NCI-H1092 (cell line): ENCODE results near the gene DGUOK.

Experiments
- DNase-seq: peaks from one replicate; lab custom pipeline; 2025; lab: John Stamatoyannopoulos, UW

DGUOK gene

GRCh38 chr2:73947412-73948018 lies 20.8 kb downstream of the DGUOK start:
- DNase-seq = no peak

GRCh38 chr2:73949802-73950201 lies 23.1 kb downstream of the DGUOK start:
- no peak for DNase-seq

GRCh38 chr2:73952499-73953446 lies 26.1 kb downstream of the DGUOK start:
- DNase-seq = no peak

GRCh38 chr2:73956218-73956865 lies 29.7 kb downstream of the DGUOK start:
- no peak for DNase-seq

- DNase-seq = no peak
Observed at GRCh38 chr2:73961274-73961673, 34.6 kb downstream of the DGUOK start.

- no peak for DNase-seq
Observed at GRCh38 chr2:73961823-73962615, 35.3 kb downstream of the DGUOK start.

GRCh38 chr2:73962798-73963197 lies 36.1 kb downstream of the DGUOK start:
- DNase-seq = no peak

GRCh38 chr2:73963385-73964120 lies 36.9 kb downstream of the DGUOK start:
- no peak for DNase-seq

GRCh38 chr2:73964223-73964622 lies 37.5 kb downstream of the DGUOK start:
- DNase-seq = no peak

- DNase-seq = no peak
Observed at GRCh38 chr2:73965053-73965452, 38.4 kb downstream of the DGUOK start.

- no peak for DNase-seq
Observed at GRCh38 chr2:73968357-73968937, 41.8 kb downstream of the DGUOK start.

GRCh38 chr2:73969356-73969755 lies 42.7 kb downstream of the DGUOK start:
- DNase-seq = no peak

- DNase-seq = no peak
Observed at GRCh38 chr2:73970141-73970803, 43.6 kb downstream of the DGUOK start.

GRCh38 chr2:73970850-73971471 lies 44.3 kb downstream of the DGUOK start:
- DNase-seq = no peak

GRCh38 chr2:73971722-73972121 lies 45.0 kb downstream of the DGUOK start:
- no peak for DNase-seq

- DNase-seq = no peak
Observed at GRCh38 chr2:73972846-73973245, 46.2 kb downstream of the DGUOK start.

- DNase-seq = no peak
Observed at GRCh38 chr2:73975731-73976130, 49.1 kb downstream of the DGUOK start.

GRCh38 chr2:73976803-73977202 lies 50.1 kb downstream of the DGUOK start:
- no peak for DNase-seq

GRCh38 chr2:73977466-73977865 lies 50.8 kb downstream of the DGUOK start:
- DNase-seq = no peak

GRCh38 chr2:73979021-73979420 lies 52.3 kb downstream of the DGUOK start:
- DNase-seq = no peak
